Thyroid gland (tissue), 4 donors: ENCODE results near the gene SLC8A3. TPM values are rescaled to one million over a fixed set of nuclear protein-coding genes. Genes with fewer than 3 reads are reported as not detected.

Source experiments
- DNase-seq, 2 donors: peaks; one replicate each; pipeline ENCODE4 v3.0.0-alpha.2; 2019
- H3K27ac ChIP-seq, 3 donors: fragments of 200-600 bp; sonication (generic); 1 replicate in 2 of 3; 2 replicates in 1 of 3; pipeline ENCODE4 v1.5.1; 2016 to 2019; ENCODE audit warnings: mild to moderate bottlenecking in 1 of 3, moderate library complexity in 1 of 3
- H3K27me3 ChIP-seq: fragments of 200-600 bp; sonication (generic); one replicate; pipeline ENCODE4 v1.5.1; 2019
- H3K36me3 ChIP-seq, 2 donors: fragments of 200-600 bp; sonication (generic); one replicate each; pipeline ENCODE4 v1.5.1; 2016 to 2019
- H3K4me1 ChIP-seq, 2 donors: fragments of 200-600 bp; sonication (generic); one replicate each; pipeline ENCODE4 v1.5.1; 2017 to 2019
- H3K4me3 ChIP-seq, 3 donors: fragments of 200-600 bp; sonication (generic); replicated peaks in 1 of 3; 1 replicate in 2 of 3; 2 replicates in 1 of 3; pipeline ENCODE4 v1.5.1; 2016; ENCODE audit warnings: mild to moderate bottlenecking in 1 of 3
- H3K9me3 ChIP-seq: fragments of 200-600 bp; sonication (generic); one replicate; pipeline ENCODE4 v1.5.1; 2017
- POLR2A ChIP-seq, 2 donors: fragments of 450-650 bp; IDR thresholded peaks; one replicate each; pipeline ENCODE4 v1.6.1; 2017; ENCODE audit warnings: antibody characterized with exemption in 2 of 2, mild to moderate bottlenecking in 2 of 2, moderate library complexity in 1 of 2
- WGBS, 2 donors: methylation state at CpG; one replicate each; pipeline ENCODE4 v1.1.5; 2017; 5-methylcytosine and 5-hydroxymethylcytosine counted together
- intact Hi-C: fragments of 100-400 bp; cut with DNase I; formaldehyde crosslinking; loops from one replicate; pipeline ENCODE4 v1.15.1; 2023
- total RNA-seq, 4 donors: library from RNA; depleted of rRNA; stranded (reverse); fragments of >200 nt; gene quantifications; one replicate each; pipeline ENCODE4 v1.2.3, GENCODE V29; 2016
- TF ChIP-seq, protein P1 (sequence below), 6 experiments: fragments of 200-600 bp in 3 of 6; fragments of 450-650 bp in 3 of 6; sonication (generic) in 3 of 6; IDR thresholded peaks; one replicate each; pipeline ENCODE4 v1.5.1; 2016 to 2019; ENCODE audit warnings: antibody characterized with exemption in 6 of 6, mild to moderate bottlenecking in 2 of 6, inconsistent platforms in 1 of 6, moderate library complexity in 1 of 6

The SLC8A3 gene
- total RNA-seq, 4 donors from 2014 or later: 0.29 TPM; not detected in 3

DNA sequence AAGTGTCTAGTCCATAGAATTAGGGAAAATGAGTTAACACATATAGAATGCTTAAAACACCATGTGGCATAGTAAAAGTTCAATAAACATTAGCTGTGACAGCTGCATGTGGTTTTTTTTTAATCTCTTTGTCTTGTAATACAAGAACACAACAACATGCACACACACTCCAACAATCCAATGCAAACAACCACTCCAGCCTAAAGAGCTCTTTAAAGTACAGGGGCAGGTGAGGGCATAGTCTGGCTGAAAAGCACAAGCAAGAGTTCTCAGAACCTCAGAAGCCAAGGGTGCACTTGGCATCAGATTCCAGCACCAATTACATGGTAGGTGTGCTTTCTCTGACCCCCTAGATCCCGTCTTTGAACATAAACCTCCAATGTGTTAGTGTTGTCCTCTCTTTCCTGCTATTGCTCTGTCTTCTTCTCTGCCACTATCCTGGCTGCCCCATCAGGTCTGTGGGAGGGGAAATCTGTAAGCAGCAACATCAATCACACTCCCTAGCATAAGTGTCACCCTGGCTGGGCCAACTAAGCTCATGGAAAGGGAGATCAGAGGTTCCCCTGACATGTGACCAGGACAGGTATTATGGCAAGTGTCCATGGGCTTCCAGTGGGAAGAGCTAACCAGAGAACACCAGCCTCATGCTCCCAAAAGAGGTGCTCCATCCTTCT, 91.0 kb downstream of the SLC8A3 start:
- TF ChIP-seq, protein P1, sequence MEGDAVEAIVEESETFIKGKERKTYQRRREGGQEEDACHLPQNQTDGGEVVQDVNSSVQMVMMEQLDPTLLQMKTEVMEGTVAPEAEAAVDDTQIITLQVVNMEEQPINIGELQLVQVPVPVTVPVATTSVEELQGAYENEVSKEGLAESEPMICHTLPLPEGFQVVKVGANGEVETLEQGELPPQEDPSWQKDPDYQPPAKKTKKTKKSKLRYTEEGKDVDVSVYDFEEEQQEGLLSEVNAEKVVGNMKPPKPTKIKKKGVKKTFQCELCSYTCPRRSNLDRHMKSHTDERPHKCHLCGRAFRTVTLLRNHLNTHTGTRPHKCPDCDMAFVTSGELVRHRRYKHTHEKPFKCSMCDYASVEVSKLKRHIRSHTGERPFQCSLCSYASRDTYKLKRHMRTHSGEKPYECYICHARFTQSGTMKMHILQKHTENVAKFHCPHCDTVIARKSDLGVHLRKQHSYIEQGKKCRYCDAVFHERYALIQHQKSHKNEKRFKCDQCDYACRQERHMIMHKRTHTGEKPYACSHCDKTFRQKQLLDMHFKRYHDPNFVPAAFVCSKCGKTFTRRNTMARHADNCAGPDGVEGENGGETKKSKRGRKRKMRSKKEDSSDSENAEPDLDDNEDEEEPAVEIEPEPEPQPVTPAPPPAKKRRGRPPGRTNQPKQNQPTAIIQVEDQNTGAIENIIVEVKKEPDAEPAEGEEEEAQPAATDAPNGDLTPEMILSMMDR (IDR thresholded peaks at IDR 0.05): no peak
- no peak for TF ChIP-seq POLR2A (IDR thresholded peaks at IDR 0.05)
- Histone ChIP-seq H3K9me3 (no peaks in the 10 kb centered on the region), H3K27ac (no peak overlapping the region), H3K36me3 (no peaks in the 10 kb centered on the region), H3K27me3 (no peaks in the 10 kb centered on the region), H3K4me1 (no peaks in the 10 kb centered on the region), H3K4me3 (no peak overlapping the region)
- intact Hi-C loops: no loop called here
- no peak for DNase-seq
- 12 to 28% methylated on average over 1 of the region's 1 CpG for WGBS, 2 donors

DNA sequence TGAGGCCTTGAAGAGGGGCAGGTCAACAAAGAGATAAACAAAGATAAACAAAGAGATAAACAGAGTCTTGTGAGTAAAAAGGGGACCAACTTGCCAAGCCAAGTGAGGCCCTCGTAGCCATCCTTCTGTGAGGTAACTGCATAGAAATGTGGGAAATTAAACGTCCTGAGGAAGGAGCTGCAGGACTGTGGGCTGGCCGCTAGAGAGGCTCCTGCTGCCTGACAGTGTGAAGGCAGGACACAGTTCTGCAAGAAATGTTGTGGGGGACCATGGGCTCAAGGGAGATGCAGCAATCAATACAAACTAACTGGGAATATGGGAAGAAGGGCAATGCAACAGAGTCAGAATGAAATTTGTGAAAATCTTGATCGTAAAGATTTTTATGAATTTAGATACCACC, 91.9 kb downstream of the SLC8A3 start:
- no peaks in the 10 kb centered on the region for H3K9me3 ChIP-seq
- no peaks in the 10 kb centered on the region for H3K27me3 ChIP-seq
- no peak overlapping the region for H3K4me3 ChIP-seq
- no peak overlapping the region for H3K27ac ChIP-seq
- H3K36me3 ChIP-seq: no peaks in the 10 kb centered on the region
- intact Hi-C loops: no loop called here
- H3K4me1 ChIP-seq: no peaks in the 10 kb centered on the region
- TF ChIP-seq POLR2A (IDR thresholded peaks at IDR 0.05): no peak
- TF ChIP-seq, protein P1 (IDR thresholded peaks at IDR 0.05): peak in 1 of 6 experiments; percentile 8
- no peak for DNase-seq
- WGBS, 2 donors: 30 to 37% methylated on average over 4 of the region's 4 CpGs

DNA sequence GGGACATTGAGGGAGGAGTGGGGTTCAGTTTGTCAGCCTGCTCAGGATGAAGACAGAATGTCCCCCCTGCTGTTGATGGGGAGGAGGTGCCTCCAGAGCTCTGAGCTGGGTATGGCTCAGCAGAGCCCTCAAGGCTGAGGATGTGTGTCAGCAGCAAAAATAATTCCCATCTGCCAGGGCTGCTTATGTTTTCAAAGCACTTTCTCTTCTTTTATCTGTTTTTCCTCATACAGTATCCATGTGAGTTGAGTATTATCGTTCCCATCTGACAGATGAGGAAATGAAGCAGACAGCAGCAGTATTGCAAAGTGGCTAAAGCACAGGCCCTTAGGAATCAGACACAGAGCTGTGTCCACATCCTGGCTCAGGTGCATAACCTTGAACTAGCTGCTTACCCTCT, 94.1 kb downstream of the SLC8A3 start:
- no peaks in the 10 kb centered on the region for H3K4me1 ChIP-seq
- H3K27me3 ChIP-seq: no peaks in the 10 kb centered on the region
- no peak overlapping the region for H3K27ac ChIP-seq
- no peak for DNase-seq
- WGBS, 2 donors: 76 to 81% methylated on average over 1 of the region's 1 CpG
- TF ChIP-seq, protein P1 (IDR thresholded peaks at IDR 0.05): no peak
- no peak for TF ChIP-seq POLR2A (IDR thresholded peaks at IDR 0.05)
- no peak overlapping the region for H3K4me3 ChIP-seq
- H3K9me3 ChIP-seq: no peaks in the 10 kb centered on the region
- H3K36me3 ChIP-seq: no peaks in the 10 kb centered on the region
- intact Hi-C loops: no loop called here

DNA sequence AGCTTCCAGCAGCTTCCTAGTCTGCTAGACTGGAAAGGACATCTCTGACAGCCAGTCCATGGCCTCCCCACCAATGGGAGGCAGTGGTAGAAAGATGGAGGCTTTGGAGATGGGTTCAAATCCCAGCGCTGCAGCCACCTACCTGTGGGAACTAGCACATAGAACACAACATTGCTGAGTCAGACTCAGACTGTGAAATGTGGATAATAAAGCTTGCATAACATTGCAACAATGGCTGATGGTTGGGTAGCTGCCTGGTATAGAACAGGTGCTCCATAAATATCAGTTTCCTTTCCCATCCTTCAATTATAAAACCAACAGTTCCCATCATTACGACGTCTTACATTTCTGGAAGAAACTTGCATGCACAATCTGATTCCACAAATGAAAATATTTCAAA, 94.6 kb downstream of the SLC8A3 start:
- TF ChIP-seq POLR2A (IDR thresholded peaks at IDR 0.05): no peak
- H3K4me3 ChIP-seq: no peak overlapping the region
- no peak for DNase-seq
- no peaks in the 10 kb centered on the region for H3K27me3 ChIP-seq
- intact Hi-C loops: no loop called here
- WGBS, 2 donors: 85 to 91% methylated on average over 3 of the region's 3 CpGs
- H3K9me3 ChIP-seq: no peaks in the 10 kb centered on the region
- no peak overlapping the region for H3K27ac ChIP-seq
- H3K4me1 ChIP-seq: no peaks in the 10 kb centered on the region
- H3K36me3 ChIP-seq: no peaks in the 10 kb centered on the region

DNA sequence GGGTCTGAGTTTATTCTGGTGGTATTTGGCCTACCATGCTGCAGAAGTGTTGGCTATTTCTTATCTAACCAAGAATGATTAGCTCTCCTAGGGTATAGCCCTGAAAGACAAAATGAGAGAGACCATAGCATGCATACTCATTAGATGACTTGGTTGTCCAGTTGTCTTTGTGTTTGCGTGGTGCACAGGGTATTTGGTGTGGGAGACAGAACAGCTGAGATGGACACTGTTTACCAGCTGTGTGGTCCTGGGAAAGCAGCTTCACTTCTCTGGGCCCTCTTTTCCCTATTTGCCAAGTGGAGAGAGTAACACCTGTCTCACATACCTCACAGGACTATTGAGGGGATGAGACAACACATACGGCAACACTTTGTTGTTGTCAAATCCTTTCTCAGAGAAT, 95.6 kb downstream of the SLC8A3 start:
- WGBS, 2 donors: 71 to 90% methylated on average over 2 of the region's 2 CpGs
- H3K27ac ChIP-seq: no peak overlapping the region
- no peak overlapping the region for H3K4me3 ChIP-seq
- TF ChIP-seq, protein P1 (IDR thresholded peaks at IDR 0.05): no peak
- no peak for TF ChIP-seq POLR2A (IDR thresholded peaks at IDR 0.05)
- no peak for DNase-seq
- intact Hi-C loops: no loop called here
- H3K9me3 ChIP-seq: no peaks in the 10 kb centered on the region
- H3K4me1 ChIP-seq: no peaks in the 10 kb centered on the region
- no peaks in the 10 kb centered on the region for H3K27me3 ChIP-seq
- no peaks in the 10 kb centered on the region for H3K36me3 ChIP-seq
